Activated CD4-positive, alpha-beta T cell treated with anti-CD3 and anti-CD28 coated beads, Interleukin-2, amount 10 ng/mL, durations not matched to agents 24 days and 14 days (primary cell): Measurements from ENCODE around the gene TMA7B. TPM values are rescaled to one million over a fixed set of nuclear protein-coding genes. Genes with fewer than 3 reads are reported as not detected.

Source experiments
- DNase-seq: peaks from one replicate; pipeline ENCODE4 v3.0.0; 2022
- H3K27ac Mint-ChIP-seq: one replicate; pipeline ENCODE4 v1.8.0; 2022; ENCODE audit warnings: mild to moderate bottlenecking, mixed read lengths
- H3K27me3 Mint-ChIP-seq: one replicate; pipeline ENCODE4 v1.8.0; 2022; ENCODE audit warnings: mixed read lengths
- H3K36me3 Mint-ChIP-seq: one replicate; pipeline ENCODE4 v1.8.0; 2022; ENCODE audit warnings: low read depth, mild to moderate bottlenecking, mixed read lengths
- H3K4me1 Mint-ChIP-seq: one replicate; pipeline ENCODE4 v1.8.0; 2021; ENCODE audit warnings: mixed read lengths
- H3K4me3 Mint-ChIP-seq: one replicate; pipeline ENCODE4 v1.8.0; 2022; ENCODE audit warnings: mild to moderate bottlenecking, moderate library complexity, mixed read lengths
- H3K9me3 Mint-ChIP-seq: one replicate; pipeline ENCODE4 v1.8.0; 2021; ENCODE audit warnings: mixed read lengths
- intact Hi-C: fragments of 100-400 bp; cut with micrococcal nuclease; formaldehyde crosslinking; loops from one replicate; pipeline ENCODE4 v1.15.1; 2023
- total RNA-seq: library from RNA; stranded (reverse); gene quantifications from 2 replicates; pipeline ENCODE4 v1.2.3, GENCODE V29; 2022

TMA7B gene
- total RNA-seq, 1 donor from 2014 or later: 0.96 TPM

DNA sequence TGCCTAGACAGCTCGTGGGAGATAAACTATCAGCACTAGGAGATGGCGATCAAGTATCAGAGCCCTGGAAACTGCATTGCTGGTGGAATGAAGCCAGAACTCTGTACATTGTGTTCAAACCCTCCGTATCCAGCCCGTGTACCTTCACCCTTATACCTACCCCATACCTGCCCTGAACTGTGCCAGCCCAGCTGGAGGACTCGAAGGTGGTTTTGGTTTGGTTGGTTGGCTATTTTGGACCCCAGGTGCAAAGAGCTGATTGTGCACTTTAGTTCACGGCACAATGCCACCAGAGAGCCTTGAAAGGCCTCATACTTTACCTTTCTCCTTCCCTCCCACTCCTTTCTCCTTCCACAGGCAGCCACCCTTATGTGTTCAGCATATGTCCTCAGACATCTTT lies 50.5 kb downstream of the TMA7B start:
- peaks cover 38% of the 10 kb centered on the region for H3K27me3 Mint-ChIP-seq
- no peaks in the 10 kb centered on the region for H3K9me3 Mint-ChIP-seq
- no peak for DNase-seq
- no peaks in the 10 kb centered on the region for H3K36me3 Mint-ChIP-seq
- no peak overlapping the region for H3K27ac Mint-ChIP-seq
- no peak overlapping the region for H3K4me3 Mint-ChIP-seq
- intact Hi-C loops: no loop called here
- peaks cover 9% of the 10 kb centered on the region for H3K4me1 Mint-ChIP-seq

Other genes with a start within 250 kb of the TMA7B start
- 0.09 and 0.56 TPM in 2 replicates for gene ENTHD1, start 66.6 kb upstream of the TMA7B start, total RNA-seq
- 34.4 and 38.4 TPM in 2 replicates for gene GRAP2, start 59.3 kb upstream of the TMA7B start, total RNA-seq
- gene FAM83F, start 34.6 kb downstream of the TMA7B start, total RNA-seq: 0.17 and 0.23 TPM in 2 replicates
- 27.3 and 31.3 TPM in 2 replicates for gene TNRC6B, start 217.5 kb downstream of the TMA7B start, total RNA-seq